Ovary (tissue), 9 donors: Measurements from ENCODE around the gene COL6A3. TPM values are rescaled to one million over a fixed set of nuclear protein-coding genes. Genes with fewer than 3 reads are reported as not detected.

Source experiments
- DNase-seq, 5 donors: peaks; one replicate each; pipeline ENCODE4 v3.0.0-alpha.2; 2019 to 2020
- H3K27ac ChIP-seq, 2 donors: fragments of 200-600 bp; one replicate each; pipeline versions ENCODE4 v1.5.1 to v1.8.0; 2019 to 2022
- H3K27me3 ChIP-seq: fragments of 200-600 bp; one replicate; pipeline ENCODE4 v1.8.0; 2022
- H3K36me3 ChIP-seq: fragments of 200-600 bp; sonication (generic); one replicate; pipeline ENCODE4 v1.5.1; 2019
- H3K4me1 ChIP-seq: one replicate; pipeline ENCODE4 v1.8.1; 2013; ENCODE audit warnings: mild to moderate bottlenecking, moderate library complexity; ENCODE audit not compliant: insufficient read depth
- H3K4me3 ChIP-seq: fragments of 200-600 bp; sonication (generic); one replicate; pipeline ENCODE4 v1.5.1; 2017
- H3K9me3 ChIP-seq, 2 donors: fragments of 200-600 bp in 1 of 2; sonication (generic) in 1 of 2; one replicate each; pipeline versions ENCODE4 v1.5.1 to v1.8.1; 2013 to 2019; ENCODE audit warnings: mild to moderate bottlenecking in 1 of 2, moderate library complexity in 1 of 2
- CTCF ChIP-seq, 3 donors: fragments of 450-650 bp in 2 of 3; fragments of 200-600 bp in 1 of 3; IDR thresholded peaks; one replicate each; pipeline versions ENCODE4 v1.5.1 to v1.8.0; 2016 to 2022; ENCODE audit warnings: antibody characterized with exemption in 3 of 3, mild to moderate bottlenecking in 1 of 3
- EP300 ChIP-seq: sonication (generic); formaldehyde crosslinking; IDR thresholded peaks from one replicate; pipeline ENCODE4 v1.6.1; 2017; ENCODE audit warnings: antibody characterized with exemption
- POLR2A ChIP-seq: fragments of 450-650 bp; IDR thresholded peaks from one replicate; pipeline ENCODE4 v1.6.1; 2017; ENCODE audit warnings: antibody characterized with exemption, mild to moderate bottlenecking, moderate library complexity
- WGBS, 3 donors: extraction: QIAGEN DNeasy Blood & Tissue Kit in 1 of 3; methylation state at CpG; one replicate each; pipeline versions ENCODE4 v1.1.5 to v1.1.7; 2013 to 2017; 5-methylcytosine and 5-hydroxymethylcytosine counted together
- intact Hi-C, 4 donors: fragments of 100-400 bp; cut with DNase I; formaldehyde crosslinking; loops; one replicate each; pipeline versions ENCODE4 v1.11.0 to v1.15.1; 2022 to 2023
- polyA plus RNA-seq, 2 donors: library from polyadenylated mRNA; stranded (reverse); fragments of 200-250 nt in 1 of 2; fragments of 350-450 nt in 1 of 2; fragmentation: Illumina TruSeq in 1 of 2; extraction: RNeasy Lipid Tissue Mini Kit (QIAGEN cat#74804) in 1 of 2; gene quantifications; one replicate each; pipeline ENCODE4 v1.2.3, GENCODE V29; 2013 to 2014
- total RNA-seq, 7 donors: library from RNA; depleted of rRNA in 2 of 7; stranded (reverse); fragments of >200 nt in 2 of 7; fragmentation: NEBNext Ultra II Directional in 3 of 7; extraction: Animal tissue kit (Norgen Biotek cat#: 25700) in 3 of 7; gene quantifications; one replicate each; pipeline versions ENCODE4 v1.1.0 to v1.2.4, GENCODE V29; 2016 to 2023
- donor health status: DM: no; HTN: no; CAD: no; lungs with moderate emphysema.
- donor health status: DM: no; HTN: no; CAD: no.
- donor health status: Bipolar disorder and iron deficiency.
- donor health status: DM: yes; HTN: yes; CAD: no.
- donor health status: DM: no; HTN: no; CAD: no.
- donor health status: DM: yes; HTN: yes; CAD: no.

The COL6A3 gene
- total and polyA plus RNA-seq, 9 donors, result 105 to 520 (median 378) TPM

GRCh38 chr2:237298151-237299118 lies 115.5 kb downstream of the COL6A3 start:
- H3K9me3 ChIP-seq, result no peaks in the 10 kb centered on the region
- H3K36me3 ChIP-seq, result no peaks in the 10 kb centered on the region
- H3K4me1 ChIP-seq, result peaks cover 10% of the 10 kb centered on the region
- WGBS, 3 donors, result 78 to 92% (median 89%) methylated on average over 10 of the region's 10 CpGs
- TF ChIP-seq CTCF (IDR thresholded peaks at IDR 0.05) (no peak), POLR2A (no peak), EP300 (no peak)
- intact Hi-C loops, result no loop called here
- H3K4me3 ChIP-seq, result no peak overlapping the region
- DNase-seq, result no peak
- peak overlapping the region in 1 of 2 donors; percentile 67 for H3K27ac ChIP-seq
- no peaks in the 10 kb centered on the region for H3K27me3 ChIP-seq

GRCh38 chr2:237297421-237298150 lies 116.4 kb downstream of the COL6A3 start:
- H3K4me3 ChIP-seq, result no peak overlapping the region
- H3K9me3 ChIP-seq, result no peaks in the 10 kb centered on the region
- WGBS, 3 donors, result 84 to 87% (median 87%) methylated on average over 6 of the region's 6 CpGs
- intact Hi-C loops, result no loop called here
- TF ChIP-seq CTCF (IDR thresholded peaks at IDR 0.05) (no peak), EP300 (no peak), POLR2A (no peak)
- H3K27me3 ChIP-seq, result no peaks in the 10 kb centered on the region
- peak overlapping the region; percentile 55 to 67 for H3K27ac ChIP-seq
- DNase-seq, result no peak
- H3K36me3 ChIP-seq, result no peaks in the 10 kb centered on the region
- H3K4me1 ChIP-seq, result peaks cover 10% of the 10 kb centered on the region

DNA sequence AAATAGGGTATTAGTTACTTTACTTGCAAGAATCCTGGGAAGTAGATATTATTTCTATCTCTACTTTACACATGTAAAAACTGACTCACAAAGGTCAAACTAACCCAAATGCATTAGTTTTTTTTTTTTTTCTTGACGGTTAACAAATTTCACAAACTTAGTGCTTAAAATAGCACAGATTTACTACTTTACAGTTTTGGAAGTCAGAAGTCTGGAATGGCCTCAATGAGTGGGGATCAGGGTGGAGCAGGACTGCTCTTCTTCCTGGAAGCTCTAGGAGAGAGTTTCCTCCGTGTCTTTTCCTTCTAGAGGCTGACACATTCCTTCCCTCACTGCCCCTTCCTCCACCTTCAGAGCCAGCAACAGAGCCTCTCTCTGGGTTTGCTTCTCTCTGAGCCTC lies 117.2 kb downstream of the COL6A3 start:
- WGBS, 3 donors, result 3 to 11% (median 10%) methylated on average over 2 of the region's 2 CpGs
- intact Hi-C loops, result no loop called here
- no peaks in the 10 kb centered on the region for H3K27me3 ChIP-seq
- peaks cover 10% of the 10 kb centered on the region for H3K4me1 ChIP-seq
- DNase-seq, result no peak
- no peaks in the 10 kb centered on the region for H3K9me3 ChIP-seq
- no peak for TF ChIP-seq POLR2A
- TF ChIP-seq EP300, result no peak
- TF ChIP-seq CTCF (IDR thresholded peaks at IDR 0.05), result no peak
- H3K4me3 ChIP-seq, result no peak overlapping the region
- peak overlapping the region; percentile 55 to 67 for H3K27ac ChIP-seq
- H3K36me3 ChIP-seq, result no peaks in the 10 kb centered on the region

GRCh38 chr2:237295889-237296480 lies 118.0 kb downstream of the COL6A3 start:
- Histone ChIP-seq H3K27me3 (no peaks in the 10 kb centered on the region), H3K4me3 (no peak overlapping the region), H3K27ac (peak overlapping the region in 1 of 2 donors; percentile 13), H3K9me3 (no peaks in the 10 kb centered on the region), H3K4me1 (peaks cover 10% of the 10 kb centered on the region), H3K36me3 (no peaks in the 10 kb centered on the region)
- 96 to 98% (median 97%) methylated on average over 10 of the region's 10 CpGs for WGBS, 3 donors
- no peak for DNase-seq
- intact Hi-C loops, result no loop called here
- TF ChIP-seq EP300 (no peak), POLR2A (no peak), CTCF (IDR thresholded peaks at IDR 0.05) (no peak)
